Cerebellar nuclear complex (tissue), 1 donor: Measurements from ENCODE around the gene MMD.
"Not testable (repeated sequence)": the region's sequence is repeated elsewhere in the genome, so short reads cannot be mapped to it uniquely, and the experiment has no call there.

Experiments used
- DNase-seq, 2 experiments: peaks; one replicate each; lab custom pipeline; 2025; lab: John Stamatoyannopoulos, UW

MMD gene

DNA sequence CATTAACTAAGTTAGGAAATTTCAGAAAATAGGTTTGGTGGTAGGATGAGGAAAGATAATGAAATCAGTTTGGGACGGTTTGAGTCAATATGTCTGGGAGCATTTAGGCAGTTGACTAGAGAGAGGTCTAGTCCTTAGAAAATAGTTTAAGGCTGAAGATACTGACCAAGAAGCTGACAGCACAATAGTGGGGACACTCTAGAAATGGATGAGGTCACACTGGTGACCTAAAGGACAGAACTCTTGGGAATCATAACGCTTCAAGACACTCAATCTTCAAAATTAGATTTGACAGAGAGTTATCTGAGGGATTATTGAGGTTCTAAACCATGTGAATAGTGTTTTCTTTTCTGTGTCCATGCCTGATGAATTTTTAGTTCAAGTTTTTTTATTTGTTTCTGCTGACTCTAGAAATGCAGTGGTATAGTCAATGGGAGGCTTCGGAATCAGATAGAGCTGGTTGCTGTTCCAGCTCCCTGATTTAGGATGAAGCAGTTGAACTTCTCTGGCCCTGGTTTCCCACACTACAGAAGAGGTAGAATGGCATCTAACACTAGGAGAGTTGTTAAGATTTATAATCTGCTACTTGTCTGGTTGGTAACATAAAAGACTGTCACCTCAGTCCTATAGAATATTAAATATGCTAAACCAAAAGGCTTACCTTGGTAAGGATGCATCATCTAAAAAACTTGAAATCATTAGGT is 29.7 kb downstream of the MMD start:
- no peak for DNase-seq

DNA sequence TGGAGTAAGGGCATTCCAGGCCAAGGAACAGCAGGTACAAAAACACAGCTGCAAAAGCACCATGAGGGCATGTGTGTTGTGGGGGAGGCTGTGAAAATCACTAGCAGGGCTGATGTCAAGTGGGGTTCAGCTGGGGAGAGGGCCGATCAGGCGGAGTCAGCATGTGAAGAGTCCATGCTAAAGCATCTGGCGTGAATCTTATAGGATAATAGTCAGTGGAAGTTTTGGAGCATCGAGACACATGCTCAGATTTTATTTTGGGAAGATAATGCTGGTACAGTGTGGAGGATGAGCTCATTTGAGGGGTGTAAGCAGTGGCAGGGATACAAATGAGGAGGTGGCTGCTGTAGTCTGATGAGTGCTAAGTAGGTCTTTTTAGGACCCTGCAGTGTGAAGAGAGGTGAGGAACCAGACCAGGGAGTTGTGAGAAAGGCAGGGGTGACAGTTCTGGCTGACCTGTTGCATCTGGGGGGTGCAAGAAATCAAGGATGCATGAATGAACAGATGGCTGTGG is 30.3 kb downstream of the MMD start:
- no peak for DNase-seq

DNA sequence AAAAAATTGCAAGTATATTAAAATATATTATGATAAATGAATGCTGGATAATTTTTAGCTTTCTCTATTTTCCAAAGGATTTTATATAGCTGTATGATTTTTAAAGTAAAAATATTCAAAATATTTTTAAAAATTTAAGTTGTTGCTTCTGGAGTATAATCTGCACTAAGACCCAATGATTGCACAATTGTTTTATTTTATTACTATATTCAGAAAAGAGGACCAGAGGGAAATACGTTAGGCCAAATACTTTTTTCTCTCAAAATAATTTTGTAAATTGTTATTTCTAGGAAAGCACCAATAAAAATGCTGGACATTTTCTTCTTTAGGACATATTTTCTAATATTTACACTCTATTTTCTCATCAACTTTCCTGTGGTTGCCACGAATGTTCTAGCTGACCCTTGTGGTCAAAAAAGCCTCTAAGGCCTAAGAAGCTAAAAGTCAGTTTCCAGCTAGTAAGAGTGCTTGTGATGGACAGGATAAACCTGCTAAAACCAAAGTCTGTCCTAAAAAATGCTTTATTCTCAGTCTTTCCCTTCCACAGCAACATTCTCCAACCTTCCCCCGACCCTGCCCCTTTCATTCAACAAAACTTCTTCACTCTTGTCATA is 31.2 kb downstream of the MMD start:
- no peak for DNase-seq

DNA sequence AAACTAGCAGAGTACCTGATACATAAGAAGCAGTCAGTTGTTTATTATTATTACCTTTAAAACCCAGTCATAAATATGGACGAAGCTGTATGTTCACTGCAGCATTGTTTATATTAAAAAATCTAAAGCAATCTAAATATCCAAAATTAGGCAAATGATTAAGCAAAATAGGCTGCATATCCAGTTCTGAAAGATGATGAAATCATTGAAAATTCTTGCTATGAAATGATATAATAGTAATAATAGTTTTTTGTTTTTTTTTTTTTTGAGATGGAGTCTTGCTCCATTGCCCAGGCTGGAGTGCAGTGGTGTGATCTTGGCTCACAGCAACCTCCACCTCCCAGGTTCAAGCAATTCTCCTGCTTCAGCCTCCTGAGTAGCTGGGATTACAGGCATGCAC is 31.9 kb downstream of the MMD start:
- not testable (repeated sequence) for DNase-seq

DNA sequence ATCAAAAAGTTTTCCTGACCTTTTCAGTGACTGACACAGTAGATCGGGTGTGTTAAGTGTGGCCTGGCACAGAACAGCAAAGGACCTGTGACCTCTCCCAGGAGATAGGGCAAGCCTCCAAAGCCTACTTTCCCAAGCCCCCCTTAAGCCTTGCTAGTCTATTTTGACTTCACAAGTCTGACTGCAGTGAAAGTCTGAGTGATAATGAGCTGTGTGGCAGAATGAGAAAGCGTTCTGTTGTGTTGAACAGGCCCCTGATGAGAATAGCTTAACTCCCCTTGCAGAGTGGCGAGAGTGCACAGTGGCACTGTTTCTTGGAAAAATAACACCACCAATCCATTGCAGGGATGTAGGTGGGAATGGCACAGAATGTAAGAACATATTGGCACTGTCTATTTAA is 32.8 kb downstream of the MMD start:
- DNase-seq: no peak

DNA sequence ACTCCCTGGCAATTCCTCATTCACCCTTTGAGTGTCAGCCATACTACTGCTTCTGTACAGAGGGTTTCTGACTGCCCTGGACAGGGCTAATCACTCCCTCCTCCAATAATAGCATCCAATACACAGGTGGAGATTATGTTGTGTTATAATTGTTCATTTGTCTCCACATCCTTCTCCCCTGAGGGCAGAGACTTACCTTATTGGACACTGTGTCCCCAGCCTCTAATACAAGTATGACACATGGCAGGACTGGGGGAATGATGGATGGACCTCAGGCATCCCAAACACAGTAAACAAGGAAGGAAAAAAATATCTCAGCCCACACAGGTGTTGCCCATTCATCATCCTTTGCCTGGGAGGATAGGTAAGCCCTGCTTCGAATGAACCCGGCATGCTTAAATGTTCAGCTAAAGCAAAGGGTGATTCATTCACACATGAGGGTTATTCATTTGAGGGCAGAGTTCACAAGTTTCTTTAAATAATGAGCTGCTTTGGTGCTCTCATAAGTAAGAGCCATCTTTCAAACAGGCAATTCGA is 34.8 kb downstream of the MMD start:
- DNase-seq: no peak

DNA sequence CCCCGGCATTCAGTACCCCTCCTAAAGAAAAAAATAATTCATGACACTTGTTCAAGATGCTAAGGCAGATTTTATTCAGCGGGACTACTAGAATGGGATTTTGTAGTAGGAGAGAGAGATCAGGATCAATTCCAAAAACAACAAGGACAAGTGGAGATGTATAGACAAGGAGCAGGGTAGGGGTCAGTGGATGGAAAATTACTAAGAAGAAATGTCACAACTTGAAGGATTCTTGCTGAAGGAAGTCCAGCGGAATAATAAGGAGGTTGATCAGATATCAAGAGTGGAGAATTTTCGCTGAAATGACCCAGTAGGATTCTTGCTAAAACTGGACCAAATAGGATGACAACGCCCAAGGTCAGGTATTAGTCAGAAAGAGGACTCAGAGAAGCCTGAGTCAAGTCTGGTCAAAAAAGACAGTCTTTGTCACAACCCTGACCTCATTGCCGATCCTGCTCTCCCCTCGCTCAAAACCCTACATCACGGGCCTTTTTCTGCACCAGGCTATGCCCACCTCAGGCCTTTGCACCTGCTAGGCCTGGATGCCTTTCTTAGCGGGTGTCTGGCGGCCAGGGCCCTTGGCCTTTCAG is 36.9 kb downstream of the MMD start:
- no peak for DNase-seq

DNA sequence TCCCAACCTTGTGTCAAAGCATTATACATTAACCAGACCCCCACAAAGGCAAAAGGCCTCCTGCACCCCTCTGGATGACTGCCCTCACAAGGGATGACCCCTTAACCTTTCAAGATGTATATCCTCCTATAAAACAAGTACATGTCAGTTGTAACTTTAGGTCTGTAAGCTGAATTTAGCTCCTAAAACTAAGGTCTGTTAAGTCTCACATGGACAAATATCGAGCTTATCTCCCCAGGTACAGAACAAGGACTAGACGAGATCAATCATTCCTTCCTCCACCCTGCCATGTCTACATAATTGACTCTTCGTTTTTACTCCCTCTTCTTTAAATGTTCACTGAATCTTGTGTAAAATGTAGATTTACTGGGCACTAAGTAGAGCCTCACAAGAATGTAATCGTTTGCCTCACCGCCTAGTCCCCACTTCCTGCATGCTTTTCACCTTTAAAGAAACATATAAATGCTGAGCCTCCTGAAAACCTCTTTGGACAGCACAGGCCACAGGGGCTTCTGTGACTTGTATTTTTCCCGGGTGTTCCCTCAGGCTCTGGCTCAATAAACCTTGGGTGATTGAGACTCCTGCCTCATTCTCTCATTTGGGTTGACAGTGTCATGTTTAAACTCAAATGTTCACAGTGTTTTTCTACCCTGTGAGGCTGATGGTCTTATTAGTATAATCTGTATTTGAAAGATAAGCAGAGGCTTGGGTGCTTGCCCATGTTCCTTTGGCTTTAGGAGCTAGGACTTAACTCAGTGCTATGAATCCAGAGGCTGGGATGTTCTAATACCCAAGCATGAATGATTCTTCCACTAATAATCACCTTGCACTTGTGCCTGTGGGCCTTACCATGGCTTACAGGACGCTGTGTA is 37.6 kb downstream of the MMD start:
- no peak for DNase-seq

DNA sequence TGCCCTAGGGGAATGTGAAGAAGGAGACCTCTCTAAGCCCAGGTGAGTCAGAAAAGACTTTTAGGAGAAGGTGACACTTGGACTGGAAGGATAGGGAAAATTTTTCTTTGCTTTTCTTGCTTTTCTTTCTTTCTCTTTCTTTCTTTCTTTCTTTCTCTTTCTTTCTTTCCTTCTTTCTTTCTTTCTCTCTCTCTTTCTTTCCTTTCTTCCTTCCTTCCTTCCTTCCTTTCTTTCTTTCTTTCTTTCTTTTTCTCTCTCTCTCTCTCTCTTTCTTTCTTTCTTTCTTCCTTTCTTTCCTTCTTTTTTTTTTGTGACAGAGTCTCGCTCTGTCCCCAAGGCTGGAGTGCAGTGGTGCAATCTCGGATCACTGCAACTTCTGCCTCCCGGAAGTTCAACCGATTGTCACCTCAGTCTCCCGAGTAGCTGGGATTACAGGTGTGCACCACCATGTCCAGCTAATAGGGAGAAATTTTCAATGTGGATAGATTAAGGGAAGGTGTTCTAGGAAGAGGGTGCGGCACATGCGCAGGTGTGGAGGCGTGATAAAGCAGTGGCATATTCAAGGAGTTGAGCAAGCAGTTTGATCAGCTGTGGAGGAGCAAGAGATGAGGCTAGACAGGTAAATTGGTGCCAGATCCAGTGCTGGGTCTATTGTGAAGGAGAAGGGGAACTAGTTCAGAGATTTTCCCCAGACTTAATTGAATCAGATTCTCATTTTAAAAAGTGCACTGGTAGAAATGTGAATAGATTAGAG is 40.4 kb downstream of the MMD start:
- DNase-seq: no peak

DNA sequence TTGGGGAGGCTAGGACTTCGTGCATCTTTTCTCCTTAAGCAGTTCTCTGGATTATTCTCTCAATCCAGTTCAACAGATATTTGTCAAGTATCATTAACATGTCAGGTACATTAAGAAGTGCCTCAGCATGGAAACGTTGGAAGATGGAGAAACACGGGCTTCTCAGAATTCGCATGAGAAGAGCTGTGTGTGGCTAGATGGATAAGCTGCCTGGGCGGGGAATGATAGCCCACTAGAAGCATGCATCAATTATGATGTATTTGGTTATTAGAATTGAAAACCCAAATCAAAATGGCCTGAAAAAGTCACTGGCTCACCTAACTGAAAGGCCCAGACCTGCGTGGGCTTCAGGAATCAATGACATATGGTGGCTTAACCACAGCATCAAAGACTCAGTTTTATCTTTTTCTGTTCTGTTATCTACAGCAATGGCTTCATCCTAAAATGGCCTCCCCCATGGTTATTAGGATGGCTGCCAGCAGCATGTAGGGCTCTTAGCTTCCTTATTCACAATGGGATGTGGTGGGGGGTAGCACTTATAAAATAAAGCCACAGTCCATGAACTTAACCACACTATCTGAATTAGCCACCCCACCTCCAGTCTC is 43.9 kb downstream of the MMD start:
- DNase-seq: no peak

DNA sequence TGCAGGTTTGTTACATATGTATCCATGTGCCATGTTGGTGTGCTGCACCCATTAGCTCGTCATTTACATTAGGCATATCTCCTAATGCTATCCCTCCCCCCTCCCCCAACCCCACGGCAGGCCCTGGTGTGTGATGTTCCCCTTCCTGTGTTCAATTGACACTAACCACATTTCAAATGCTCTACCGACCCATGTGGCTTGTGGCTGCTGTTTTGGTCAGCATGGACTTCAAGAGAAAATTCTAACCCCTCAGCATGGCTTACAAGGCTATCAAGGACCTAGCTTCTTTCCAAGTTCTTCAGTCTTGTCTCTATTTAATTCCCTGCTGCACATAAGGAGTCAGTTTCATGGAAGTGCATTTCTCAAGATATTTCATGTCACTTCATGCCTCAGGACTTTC is 52.9 kb downstream of the MMD start:
- DNase-seq: no peak

DNA sequence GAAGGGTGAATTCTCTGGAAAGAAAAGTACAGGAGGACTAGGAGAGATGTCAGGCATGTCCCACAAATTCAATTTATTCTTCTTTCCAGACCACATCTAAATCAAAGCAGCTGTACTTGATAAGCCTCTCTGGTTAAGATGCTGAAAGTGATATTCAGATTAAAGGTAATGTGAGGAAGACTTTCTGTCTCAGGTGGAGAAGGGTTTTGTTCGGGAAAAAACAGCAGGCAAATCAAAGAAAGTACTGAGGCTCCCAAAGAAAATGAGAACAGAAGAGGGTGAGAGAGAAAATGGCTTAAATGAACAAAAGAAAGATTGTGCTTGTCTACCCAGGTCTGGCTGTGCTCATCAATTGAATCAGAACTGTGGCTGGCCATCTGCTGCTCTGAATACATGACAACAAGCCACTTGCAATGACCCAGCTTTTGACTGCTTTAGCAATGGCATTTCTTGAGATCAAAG is 55.6 kb downstream of the MMD start:
- DNase-seq: no peak

DNA sequence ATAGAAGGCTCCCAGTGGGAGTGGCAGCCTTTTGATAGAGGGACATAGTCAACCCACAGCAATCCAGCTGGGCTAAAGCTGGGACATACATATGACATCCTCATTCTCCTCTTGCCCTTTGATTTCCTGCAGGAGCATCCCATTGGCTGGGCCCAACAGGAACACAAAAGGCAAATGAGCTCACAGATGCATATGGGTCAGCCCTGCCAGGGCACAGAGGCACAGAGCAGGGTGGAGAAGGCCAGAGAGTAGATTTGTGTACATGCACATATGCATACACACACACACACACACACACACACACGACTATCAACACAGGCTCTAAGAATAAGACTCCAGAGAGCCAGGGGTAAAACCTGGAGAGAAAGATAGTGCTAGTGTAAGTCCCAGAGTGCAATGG is 58.6 kb downstream of the MMD start:
- no peak for DNase-seq

DNA sequence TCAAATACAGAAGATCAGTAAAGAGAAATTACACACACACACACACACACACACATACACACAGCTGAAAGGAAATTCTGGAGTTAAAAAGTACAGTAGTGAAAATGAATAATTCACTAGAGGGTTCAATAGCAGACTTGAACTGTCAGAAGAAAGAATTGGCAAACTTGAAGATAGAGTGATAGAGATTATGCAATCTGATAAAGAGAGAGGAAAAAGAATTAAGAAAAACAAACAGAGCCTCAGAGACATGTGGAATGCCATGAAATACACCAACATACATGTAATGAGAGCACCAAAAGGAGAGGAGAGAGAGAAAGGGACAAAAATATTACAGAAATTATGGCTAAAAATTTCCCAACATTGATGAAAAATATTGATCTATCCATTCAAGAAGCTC is 60.7 kb downstream of the MMD start:
- DNase-seq: no peak

DNA sequence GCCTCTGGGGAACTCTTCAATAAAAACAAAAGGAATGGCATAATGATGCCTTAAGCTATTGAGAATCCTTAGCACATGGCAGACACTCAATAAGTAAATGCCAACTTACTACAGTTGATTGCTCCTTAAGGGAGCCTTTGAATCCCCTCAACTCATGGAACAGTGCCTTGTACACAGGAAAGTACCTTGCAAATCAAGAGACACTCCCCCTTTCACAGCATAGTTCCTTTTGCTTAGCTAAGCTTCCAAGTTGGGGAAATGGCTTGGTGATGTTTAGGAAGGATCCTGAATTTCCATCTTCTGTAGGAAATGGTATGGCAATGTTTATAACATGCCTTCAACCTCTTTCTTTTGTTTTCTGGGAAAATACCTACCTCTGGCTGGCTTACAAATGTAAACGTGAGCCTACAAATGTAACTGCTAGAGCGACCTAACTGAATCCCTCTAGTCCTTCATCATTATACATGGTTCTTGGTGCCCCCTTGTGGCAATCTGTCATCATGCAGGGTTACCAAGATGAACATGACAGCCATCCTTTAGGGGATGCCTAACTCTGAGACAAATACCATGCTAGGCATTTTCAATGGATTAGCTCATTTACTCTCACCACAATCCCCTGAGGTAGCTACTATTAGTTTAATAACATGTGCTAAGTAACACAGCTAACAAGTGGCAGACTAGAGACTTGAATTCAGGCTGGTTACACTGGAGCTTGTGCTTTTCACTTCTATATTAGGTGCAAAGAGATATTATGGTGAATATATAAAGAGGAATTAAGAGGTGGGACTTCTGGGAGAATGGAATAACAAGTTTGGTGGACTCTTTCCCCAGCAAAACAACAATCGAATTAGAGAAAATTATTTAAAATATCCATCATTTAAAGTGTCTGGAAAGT is 65.0 kb downstream of the MMD start:
- DNase-seq: peak in 1 of 2 experiments; percentile 9

DNA sequence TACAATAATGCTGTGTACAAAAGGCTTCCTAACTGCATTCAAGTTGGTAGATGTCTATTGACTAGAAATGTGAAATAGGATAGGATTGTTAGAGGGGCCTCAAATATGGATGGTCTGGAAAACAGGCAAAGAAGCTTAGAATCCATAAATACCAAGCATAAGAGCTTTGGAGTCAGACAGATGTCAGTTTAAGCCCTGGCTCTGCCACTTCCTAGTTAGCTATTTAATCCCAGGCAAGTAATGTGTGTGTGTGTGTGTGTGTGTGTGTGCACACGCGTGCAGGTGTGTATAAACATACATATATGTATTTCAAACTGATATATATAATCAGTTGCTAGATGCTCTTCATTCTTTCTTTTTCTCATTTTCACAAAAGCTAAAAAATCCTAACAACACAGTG is 66.7 kb downstream of the MMD start:
- DNase-seq: no peak

DNA sequence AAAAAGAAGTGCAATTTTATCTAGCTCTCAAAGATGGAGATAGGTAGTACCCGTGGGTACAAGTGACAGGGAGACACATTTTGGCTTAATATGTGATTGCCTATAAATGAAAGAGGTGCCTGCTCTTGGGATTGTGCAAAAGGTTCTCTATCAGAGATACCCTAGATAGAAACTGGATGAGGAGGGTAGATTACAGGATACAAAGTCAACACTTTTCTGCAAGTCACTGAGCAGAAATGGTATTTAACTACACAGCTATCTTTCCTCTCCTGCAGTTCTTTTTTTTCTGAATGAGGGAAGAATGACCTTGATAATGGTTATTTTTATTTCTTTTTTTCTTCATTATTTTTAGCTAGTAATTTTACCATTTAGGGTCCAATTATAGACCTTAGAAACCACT is 67.6 kb downstream of the MMD start:
- no peak for DNase-seq

DNA sequence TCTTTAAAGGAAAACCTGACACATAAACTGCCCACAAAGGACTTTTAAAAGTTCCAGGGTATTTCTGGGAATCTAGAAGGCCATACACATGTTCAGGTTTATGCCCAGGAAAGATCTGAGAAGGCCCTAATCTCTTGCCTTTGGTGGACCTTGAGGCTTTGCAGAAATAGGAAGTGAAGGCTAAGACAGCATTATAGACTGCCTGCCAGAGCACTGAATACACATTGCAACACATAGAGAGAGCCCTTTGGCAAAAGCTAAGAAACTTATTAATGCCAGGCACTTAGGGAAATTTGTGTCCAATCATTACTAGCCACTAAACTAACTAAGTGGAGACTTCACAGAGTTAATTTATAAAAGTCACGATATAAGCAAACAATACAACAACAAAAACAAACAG is 70.4 kb downstream of the MMD start:
- no peak for DNase-seq

DNA sequence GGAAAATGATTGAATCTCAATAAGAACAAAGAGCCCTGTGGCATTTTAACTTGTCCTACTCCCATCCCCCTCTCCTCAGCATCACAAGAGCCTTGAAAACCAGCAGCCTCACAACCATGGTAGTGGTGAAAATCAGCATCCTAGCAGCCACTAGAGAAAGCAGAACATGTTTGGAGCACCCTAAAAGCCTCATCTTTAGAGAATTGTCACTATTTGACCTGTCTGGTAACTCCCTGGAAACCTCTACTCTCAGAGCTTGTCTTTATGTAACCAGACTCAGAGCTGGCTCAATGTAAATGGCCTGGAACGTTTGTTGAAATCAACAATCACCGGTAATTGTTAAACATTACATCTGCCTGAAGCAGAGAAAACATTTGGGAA is 70.8 kb downstream of the MMD start:
- no peak for DNase-seq
